GM18873 (cell line): Measurements from ENCODE around the gene RAB6B.

ENCODE experiments used
- ATAC-seq: cut with Tn5 transposase; IDR thresholded peaks from one replicate; pipeline ENCODE4 v1.9.1; 2021; ENCODE audit warnings: mild to moderate bottlenecking, moderate library complexity, moderate number of reproducible peaks; ENCODE audit not compliant: unreplicated experiment, low FRiP score

Gene RAB6B

DNA sequence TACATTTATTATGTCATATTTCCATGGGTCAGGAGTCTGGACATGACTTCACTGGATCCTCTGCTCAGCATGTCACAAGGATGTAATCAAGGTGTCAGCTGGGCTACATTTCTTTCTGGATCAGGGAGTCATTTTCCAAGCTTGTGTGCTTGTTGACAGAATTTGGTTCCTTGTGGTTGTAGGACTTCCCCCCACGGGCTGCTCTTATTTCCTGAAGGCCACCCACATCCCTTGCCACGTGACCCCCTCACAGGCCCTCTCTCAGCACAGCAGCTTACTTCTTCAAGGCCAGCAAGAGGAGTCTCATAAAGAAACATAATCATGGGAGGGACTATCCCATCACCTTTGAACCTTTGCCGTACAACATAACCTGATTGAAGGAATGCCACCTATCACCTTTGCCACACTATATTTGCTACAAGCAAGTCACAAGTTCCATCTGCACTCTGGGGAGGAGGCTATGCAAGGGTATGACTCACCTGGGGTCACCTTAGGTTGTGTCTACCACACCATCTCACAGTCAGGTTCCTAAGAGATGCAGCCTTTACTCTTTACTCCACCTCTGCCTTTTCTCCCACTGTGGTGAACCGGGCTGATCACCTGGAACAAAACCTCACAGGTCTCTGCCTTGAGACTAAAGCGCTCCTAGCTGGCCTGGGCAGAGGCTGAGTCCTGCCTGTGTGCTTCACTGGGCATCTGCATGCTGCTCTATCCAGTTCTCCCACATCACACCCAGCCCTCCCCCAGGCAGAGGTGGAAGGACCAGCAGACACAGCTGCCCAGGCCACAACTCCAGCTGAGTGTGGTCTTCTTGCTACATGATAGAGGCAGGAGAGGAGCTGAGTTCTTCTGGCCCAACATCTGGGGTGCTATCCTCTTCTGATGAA is 13.5 kb downstream of the RAB6B start:
- no peak for ATAC-seq

DNA sequence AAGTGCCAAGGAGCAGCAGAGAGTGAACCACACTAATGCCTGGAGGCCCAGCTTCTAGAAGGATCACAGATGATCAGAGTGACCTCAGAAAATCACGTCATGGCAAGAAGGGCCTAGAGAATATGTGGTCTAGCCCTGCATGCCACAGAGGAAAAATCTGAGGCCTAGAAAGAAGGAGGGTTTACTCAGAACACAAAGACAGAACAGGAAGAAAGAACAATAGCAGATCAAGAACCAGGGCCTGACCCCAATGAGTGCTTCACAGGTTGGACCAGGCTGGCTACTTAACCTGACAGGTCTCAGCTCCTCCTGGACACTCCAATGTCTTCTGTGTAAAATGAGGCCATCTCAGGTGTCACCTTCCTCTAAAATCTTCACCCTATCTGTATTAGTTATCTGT is 14.2 kb downstream of the RAB6B start:
- ATAC-seq = no peak

DNA sequence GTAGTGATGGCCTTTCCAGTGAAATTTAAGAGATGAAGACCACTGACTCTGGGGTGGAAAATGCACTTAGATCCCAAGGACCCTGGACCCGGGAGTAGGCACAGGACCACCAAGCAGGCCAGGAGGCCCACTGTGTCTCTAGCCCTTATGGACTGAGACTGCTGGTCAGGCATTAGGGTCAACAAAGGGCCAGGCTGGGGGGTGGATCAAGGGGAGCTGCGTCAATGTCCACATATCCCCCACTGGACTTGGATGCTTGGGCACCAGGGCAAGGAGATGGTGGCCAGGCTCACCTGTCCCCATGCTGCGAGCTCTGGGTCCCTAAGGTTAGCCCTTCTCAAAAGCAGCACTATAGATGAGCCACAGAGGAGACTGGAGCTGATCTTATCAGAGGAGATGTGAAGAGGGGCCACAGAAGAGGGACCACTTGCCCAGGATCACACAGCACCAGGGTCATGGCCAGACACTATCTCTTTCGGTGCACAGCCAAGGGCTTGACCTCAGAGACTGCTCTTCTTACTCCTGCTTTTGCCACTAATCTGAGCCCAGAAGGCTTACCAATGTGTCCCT is 14.7 kb downstream of the RAB6B start:
- ATAC-seq = no peak

DNA sequence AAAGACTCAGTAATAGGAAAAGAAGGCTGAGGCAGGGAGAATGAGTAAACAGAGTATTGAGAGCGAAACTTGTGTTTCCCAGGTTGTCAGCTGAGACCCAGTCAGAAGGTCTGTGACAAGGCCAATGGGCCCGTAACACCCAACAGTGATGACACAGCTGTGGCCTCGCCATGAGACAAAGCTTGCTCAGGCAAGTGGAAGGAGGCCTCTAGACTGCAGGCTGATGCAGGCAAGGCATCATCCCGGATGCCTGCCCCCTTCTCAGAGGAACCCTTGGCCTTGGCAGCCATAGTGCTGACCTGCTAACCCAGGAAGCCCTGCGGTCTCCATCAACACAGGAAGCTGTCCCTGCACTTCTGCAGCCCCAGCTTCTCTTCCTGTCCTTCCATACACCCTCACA is 15.4 kb downstream of the RAB6B start:
- no peak for ATAC-seq

DNA sequence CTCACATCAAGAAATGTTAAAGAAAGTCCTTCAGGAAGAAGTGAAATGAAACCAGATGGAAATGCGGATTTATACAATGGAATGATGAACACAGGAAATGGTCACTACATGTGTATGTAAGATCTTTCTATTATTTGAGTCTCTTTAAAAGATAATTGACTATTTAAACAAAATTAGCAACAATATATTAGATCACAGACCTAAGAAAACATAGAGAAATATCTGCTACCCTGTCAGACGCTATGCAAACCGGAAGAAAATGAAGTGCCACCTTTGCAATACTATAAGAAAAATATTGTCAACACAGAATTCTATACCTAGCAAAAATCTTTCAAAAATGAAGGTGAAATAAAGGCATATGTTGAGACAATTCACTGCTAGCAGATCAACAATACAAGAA is 17.2 kb downstream of the RAB6B start:
- no peak for ATAC-seq

DNA sequence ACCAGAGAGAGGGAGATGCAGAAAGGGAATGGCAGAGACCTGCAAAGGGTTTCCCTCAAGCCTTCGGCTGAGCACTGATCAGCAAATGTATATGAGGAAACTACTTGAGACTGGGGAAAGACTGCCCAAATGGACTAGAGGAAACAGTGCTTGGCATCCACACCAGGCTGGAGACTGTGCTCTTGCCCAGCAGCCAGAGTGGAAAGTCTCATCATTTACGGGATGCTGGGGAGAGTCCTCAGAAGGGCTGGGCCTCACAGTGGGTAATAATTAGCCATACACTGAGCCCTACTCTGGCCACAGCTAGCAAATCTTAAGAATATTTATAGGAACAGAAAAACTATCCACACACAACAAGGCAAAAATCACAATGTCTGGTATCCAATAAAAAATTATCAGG is 18.5 kb downstream of the RAB6B start:
- no peak for ATAC-seq

DNA sequence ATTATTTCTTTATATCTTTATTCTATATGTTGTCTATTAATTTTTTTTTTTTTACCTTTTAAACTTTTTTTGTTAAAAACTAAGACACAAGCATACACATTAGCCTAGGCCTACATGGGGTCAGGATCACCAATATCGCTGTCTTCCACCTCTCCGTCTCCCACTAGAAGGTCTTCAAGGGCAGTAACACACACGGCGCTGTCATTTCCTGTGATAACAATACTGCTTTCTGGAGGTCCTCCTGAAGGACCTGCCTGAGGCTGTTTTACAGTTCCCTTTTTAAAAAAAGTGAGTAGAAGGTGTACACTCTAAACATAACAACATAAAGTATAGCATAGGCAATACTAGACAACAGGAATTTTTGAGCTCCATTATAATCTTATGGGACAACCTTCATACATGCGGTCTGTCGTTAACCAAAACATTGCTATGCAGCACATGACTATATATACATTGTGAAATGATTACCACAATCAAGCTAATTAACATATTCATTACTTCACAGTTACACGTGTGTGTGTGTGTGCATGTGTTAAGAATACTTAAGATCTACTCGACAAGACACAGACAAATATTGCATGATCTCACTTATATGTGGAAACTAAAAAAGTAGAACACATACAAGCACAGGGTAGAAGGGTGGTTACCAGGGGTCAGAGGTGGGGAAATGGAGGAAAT is 20.8 kb downstream of the RAB6B start:
- ATAC-seq = no peak

DNA sequence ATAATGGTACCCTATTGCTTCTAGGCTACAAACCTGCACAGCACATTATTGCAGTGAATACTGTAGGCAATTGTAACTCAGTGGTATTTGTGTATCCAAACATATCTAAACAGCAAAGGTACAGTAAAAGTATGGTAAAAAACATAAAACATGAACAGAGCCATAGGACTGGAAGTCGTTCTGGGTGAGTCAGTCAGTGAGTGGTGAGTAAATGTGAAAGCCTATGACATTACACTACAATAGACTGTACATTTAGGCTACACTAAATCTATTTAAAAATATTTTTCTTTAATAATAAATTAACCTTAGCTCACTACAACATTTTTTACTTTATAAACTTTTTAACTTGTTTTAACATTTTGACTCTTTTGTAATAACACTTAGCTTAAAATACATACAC is 21.3 kb downstream of the RAB6B start:
- ATAC-seq = no peak

DNA sequence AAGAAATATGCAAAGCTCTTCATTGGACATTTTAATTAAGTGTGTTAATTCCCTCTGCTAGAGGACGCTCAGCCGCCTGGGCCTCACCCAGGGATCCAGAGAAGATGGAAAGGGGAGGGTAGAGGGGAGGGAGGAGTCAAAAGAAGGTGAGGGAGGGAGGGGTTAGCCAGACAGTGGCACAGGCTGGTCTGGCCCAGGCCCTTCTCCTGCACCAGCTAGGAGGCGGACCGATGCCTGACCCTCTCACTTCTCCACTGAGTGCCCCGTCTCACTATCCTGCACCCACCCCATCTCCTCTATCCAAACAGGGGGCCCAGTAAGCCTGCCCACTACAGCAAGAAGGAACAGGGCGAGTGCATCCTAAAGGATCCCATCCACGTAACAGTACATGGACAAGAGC is 22.9 kb downstream of the RAB6B start:
- ATAC-seq = no peak

DNA sequence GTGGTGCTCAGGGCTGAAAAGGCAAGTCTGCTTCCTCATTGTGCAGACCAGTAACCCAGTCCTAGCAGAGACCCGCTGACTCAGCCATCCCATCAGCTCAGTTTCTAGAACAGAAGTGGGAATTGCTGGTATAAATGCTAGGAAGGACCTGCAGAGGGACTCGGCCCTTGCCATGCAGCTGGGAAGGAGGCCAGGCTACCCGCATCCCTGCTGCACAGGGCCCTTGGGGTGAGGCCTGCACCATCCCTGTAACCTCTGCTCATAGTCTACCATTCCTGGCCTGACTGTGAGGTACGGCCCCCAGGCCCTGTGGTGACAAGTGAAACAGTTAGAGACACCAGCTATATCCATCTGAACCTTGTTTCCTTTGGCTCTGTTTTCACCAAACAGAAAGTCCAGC is 23.5 kb downstream of the RAB6B start:
- ATAC-seq = no peak

DNA sequence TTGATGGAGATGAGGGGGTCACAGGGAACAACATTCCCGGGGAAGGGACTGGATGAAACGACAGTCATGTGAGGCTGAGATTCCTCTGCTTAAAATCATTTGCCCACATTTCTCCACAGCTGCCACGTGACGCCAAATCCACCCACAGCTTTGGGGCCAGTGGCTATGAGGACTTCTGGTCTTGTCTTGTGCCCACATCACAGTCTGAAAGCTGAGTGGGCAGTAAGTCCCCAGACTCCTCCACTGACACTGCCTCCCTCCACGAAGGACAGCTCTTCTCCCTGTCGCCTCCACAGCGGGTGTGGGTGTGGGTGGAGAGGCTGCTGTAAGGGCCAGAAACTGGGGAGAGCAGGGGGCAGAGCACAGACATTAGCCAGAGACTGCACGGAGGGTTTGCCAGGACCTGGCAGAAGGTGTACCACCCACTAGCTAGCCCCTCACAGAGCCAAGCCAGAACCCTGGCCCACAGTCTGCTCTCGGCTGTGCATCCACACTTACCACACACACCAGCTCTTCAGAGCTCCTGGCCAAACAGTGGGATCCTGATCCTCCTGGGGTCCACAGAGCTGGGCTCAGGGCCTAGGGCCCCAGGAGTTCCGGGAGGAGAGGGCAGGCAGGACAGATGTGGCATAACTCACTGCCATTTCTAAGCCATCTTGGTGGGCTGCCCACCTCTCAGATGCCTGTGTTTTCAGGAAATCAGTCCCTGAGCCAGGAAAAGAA is 24.2 kb downstream of the RAB6B start:
- no peak for ATAC-seq

DNA sequence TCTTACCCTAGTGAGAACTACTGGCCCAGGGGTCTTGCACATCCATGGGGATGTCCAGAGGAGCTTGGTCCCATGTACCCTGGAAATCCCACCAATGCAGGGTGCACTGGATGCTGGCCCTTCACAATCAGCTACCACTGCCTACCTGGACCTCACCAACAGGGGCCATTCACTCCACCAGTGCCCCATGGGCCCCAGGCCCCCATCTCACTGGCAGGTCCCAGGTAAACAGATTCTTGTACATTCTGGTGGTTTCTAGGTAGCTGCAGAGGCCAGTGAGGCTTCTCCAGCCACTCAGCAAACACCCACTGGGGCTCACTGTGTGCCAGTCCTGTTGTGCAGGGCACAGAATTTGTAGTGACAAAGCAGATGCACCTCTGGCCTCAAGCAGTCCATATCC is 24.9 kb downstream of the RAB6B start:
- ATAC-seq = no peak

DNA sequence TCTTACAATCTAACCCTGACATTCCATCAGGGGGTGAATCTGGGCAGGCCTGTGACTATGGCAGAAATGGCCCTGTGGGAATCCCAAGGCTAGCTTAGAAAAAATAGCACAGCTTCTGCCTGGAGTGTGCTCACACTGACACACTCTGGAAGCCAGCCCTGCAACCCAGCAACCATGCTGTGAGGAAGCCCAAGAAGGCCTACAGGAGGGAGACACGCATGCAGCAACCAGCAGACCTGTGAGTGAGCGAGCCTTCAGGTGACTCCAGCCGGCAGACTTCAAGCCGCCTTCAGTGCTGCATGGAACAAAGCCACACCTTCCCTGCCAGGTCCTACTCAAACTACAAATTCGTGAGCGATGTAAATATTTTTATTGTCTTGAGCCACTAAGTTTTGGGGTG is 26.1 kb downstream of the RAB6B start:
- no peak for ATAC-seq

DNA sequence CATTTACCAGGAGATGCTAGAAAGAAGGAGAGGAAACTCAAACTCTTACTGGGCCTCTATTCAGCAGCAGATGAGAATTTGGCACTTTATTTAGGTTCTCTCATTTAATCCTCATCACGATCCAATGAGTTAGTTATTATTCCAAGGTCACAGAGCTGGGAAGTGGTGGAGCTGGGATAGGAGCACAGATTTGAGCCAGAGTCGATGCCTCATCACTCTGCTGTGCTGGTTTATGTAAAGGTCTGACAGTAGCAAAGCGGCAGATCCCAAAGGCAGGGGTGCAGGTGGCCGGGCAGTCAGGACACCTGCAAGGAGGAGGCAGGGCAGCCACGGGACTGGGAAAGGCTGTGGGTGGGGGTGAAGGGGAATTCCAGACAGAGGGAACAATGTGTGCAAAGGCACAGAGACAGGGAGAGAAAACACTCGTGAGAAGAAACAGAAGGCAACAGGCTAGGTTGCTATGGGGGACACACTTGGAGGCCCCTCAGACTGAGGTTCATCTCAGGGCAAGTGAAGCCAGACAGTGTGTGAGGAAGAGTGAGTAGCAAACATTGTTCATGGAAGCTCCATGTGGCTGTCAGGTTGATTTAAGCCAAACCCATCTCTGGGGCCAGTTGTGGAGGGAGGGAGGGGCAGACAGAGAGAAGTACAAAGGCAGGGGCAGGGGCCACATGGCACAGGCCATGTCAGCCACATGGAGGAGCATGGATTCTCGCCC is 26.8 kb downstream of the RAB6B start:
- no peak for ATAC-seq

DNA sequence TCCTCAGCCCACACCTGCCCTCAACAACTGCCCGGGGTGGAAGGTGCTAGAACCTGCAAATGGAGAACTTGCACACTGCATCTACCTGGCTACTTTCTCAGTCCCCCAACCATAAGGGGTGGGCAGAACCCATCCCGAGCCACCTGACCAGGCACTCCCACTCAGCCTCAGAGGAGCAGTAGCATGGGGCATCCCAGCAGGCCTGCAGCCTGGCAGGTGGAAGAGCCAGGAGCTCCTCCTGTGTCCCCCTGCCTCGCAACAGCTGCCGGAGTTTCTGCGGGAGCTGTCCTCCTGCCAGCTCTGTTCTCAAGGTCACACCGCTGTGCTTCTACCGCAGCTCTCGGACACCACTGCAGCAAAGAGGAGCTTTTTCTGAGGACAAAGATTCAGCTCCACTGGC is 27.5 kb downstream of the RAB6B start:
- ATAC-seq = no peak

DNA sequence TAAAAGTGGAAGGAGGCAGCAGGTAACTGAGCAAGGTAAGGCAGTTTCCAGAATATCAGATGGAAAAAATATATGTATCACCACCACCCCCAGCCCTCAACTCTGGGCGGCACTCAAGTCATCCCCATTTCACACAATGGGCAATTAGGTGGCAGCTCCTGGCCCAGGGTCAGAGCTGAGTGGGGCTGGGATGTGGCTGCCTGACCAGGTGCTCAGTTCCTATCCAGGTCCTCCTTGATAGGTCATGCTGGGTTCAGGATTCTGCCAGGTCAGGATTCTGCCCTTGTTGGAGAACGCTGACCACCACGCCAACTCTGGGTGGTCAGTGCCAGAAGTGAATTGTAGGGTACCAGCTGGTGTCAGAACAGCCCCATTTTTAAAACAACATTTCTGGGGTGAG is 29.5 kb downstream of the RAB6B start:
- no peak for ATAC-seq

DNA sequence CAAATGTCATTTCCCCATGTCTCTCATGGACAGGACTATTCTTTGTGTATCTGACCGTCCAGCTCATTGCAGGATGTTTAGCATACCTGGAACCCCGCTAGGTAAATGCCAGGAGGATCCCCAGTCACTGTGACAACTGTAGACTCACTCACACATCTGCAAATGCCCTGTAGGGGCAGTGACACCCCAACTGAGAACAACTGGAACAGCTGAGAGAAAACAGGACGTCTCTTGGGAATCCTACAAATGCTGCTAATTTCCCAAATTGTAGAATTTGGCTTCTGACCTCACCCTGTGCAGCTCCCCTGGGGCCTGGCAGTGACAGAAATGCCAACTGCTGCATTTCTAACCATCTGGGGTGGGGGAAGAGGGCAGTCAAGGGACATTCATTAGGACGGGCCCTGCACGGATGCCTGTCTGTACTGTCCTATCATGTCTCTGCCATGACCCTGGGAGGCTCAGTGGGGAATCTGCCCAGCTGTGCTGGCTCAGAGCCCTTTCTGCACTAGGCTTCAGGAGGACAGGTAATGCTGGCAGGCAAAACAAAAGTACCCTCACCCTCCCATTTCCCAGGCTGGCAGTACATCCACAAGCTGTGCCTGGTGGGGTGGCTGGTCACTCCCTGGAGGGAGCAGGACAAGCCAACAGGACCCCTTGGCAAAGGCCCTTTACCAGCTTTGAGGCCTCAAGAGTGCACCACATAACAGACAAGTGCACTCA is 30.4 kb downstream of the RAB6B start:
- ATAC-seq = no peak

DNA sequence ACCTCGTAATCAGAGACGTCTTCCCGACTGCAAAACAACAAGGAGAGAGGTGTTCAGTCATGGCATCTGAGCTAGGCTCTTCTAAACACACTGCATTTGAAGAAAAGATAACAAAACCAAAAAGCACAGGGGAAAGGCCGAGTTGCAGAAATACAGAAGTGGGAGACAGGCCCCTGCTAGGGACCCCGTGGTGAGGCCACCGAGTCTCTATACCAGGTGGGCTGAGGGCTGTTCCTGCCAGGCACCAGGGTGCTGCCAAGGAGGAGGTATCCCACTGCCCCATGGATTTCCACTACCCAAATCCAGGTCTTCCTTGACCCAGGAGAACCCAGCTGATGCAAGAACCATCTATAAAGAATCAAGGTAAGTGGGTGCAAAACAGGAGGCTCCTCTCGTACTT is 31.1 kb downstream of the RAB6B start:
- no peak for ATAC-seq

DNA sequence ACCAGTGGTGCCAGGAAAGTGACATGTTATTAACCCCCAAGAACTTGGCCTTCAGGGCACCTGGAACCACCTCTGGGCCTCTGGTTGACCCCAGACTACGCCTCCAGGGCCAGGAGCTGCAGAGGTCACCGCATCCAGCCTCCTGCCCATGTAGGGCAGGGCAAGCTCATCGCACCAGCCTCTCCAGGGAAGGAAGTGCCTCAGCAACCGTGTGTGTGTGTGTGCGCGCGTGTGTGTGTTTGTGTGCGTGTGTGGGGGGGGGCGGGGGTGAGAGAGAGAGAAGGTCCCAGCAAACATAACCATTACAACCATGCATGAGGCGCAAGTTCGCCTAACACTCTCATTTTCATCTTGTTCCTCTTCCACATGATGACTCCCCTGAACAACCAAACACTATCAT is 31.8 kb downstream of the RAB6B start:
- no peak for ATAC-seq

DNA sequence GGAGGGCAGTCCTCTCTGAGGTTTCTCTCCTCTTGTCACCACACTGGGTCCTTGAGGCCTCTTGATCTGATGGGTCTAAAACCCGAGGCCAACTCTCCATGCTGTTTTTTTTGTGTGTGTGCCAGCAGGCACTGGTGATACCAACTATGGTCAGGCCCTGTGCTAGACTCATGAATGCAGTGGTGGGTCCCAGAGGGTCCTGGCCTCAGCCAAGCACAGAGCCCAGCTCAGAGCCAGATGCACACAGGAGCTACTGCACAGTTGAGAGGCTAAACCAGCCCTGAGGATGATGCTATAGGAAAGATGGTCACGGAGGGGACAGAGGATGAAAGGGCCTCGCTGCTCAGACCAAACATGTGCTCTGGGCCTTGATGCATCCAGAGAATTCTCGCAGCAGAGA is 33.5 kb downstream of the RAB6B start:
- ATAC-seq = no peak
